NCI-H524 treated with DMSO at 0.1 percent for 48 hours (cell line): ENCODE data around the gene ZSWIM3.
A peak's percentile ranks its signal among the peaks of the same experiment; 100 is the strongest.

Source experiments
- DNase-seq: peaks from one replicate; lab custom pipeline; 2025; lab: John Stamatoyannopoulos, UW

ZSWIM3 gene

GRCh38 chr20:45909817-45910669 is 52.6 kb downstream of the ZSWIM3 start:
- no peak for DNase-seq

- no peak for DNase-seq
Observed at GRCh38 chr20:45910670-45911485, 53.5 kb downstream of the ZSWIM3 start.

- DNase-seq = no peak
Observed at GRCh38 chr20:45911486-45912343, 54.3 kb downstream of the ZSWIM3 start, which contains the start of gene PLTP. PLTP (minus strand) TSS chr20:45912155; CDS start chr20:45911452, 703 bp downstream.

DNA sequence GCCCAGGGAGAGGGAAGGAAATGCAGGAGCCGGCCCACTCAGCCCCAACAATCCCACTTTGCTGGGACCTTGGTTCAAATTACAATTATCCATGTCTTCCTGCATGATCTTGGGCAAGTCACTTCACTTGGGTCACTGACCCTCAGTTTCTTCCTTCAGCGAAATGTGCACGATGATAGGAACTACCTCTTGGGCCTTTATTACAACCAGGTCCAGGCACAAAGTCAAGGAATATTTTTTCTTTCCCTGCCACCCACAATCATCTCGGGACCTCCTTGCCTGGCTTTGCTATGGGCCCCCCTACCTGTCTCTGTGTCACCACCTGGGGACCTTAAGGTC is 54.9 kb downstream of the ZSWIM3 start:
- DNase-seq = no peak

- DNase-seq = no peak
Observed at GRCh38 chr20:45913116-45913515, 55.7 kb downstream of the ZSWIM3 start.

DNA sequence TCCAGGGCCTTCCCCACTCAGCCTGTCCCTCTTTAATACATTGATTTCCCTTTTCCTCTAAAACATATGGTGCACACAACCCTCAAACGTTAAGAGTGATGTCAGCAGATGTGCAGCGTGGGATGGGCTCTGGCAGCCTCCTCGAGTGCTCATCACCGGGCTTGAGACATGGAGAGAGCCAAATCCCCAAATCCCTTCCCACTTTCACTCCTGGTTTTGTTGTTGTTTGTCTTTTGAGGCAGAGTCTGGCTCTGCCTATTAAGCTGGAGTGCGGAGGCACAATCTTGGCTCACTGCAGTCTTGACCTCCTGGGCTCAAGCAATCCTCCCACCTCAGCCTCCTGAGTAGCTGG is 60.4 kb downstream of the ZSWIM3 start:
- peak; percentile 85 for DNase-seq

DNA sequence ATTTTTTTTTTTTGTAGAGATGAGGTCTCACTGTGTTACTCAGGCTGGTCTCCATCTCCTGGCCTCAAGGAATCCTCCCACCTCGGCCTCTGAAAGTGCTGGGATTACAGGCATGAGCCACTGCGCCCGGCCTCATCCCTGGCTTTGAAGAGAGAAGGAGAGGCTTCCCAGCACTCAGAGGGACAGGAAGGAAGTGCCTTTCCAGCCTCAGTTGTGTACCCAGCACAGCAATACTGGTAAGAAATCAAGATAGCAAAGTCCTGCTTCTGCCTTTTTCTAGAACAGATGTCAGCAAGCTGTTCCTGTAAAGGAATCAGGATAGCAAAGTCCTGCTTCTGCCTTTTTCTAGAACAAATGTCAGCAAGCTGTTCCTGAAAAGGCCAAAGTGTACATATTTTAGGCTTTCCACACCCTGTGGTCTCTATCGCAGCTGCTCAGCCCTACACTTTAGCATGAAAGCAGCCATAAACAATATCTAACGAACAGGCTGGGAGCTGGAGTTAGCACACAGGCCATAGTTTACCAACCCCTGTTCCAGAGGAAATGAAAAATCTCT is 60.8 kb downstream of the ZSWIM3 start:
- DNase-seq = no peak

DNA sequence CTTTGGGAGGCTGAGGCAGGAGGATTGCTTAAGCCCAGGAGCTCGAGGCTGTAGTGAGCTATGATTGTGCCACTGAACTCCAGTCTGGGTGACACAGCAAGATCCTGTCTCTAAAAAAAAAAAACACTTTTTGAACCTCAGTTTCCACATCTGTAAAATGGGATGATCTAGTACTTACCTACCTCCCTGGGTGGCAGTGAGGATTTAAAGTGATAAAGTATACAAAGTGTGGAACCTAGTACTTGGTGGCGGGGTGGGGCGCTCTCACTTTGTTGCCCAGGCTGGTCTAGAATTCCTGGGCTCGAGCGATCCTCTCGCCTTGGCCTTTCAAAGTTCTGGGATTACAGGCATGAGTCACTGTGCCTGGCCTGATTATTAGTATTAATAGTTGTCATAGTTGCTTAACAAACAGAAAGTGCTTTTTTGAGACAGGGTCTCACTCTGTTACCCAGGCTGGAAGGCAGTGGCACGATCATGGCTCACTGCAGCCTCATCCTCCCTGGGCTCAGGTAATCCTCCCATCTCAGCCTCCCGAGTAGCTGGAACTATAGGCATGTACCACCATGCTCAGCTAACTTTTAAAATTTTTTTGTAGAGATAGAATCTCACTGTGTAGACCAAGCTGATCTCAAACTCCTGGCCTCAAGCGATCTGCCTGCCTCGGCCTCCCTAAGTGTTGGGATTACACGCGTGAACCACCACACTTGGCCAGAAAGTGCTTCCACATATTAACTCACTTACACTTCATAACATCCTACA is 61.5 kb downstream of the ZSWIM3 start:
- DNase-seq = no peak

- DNase-seq = no peak
Observed at GRCh38 chr20:45919542-45920399, 62.4 kb downstream of the ZSWIM3 start.

- DNase-seq = no peak
Observed at GRCh38 chr20:45920462-45921336, 63.3 kb downstream of the ZSWIM3 start.

DNA sequence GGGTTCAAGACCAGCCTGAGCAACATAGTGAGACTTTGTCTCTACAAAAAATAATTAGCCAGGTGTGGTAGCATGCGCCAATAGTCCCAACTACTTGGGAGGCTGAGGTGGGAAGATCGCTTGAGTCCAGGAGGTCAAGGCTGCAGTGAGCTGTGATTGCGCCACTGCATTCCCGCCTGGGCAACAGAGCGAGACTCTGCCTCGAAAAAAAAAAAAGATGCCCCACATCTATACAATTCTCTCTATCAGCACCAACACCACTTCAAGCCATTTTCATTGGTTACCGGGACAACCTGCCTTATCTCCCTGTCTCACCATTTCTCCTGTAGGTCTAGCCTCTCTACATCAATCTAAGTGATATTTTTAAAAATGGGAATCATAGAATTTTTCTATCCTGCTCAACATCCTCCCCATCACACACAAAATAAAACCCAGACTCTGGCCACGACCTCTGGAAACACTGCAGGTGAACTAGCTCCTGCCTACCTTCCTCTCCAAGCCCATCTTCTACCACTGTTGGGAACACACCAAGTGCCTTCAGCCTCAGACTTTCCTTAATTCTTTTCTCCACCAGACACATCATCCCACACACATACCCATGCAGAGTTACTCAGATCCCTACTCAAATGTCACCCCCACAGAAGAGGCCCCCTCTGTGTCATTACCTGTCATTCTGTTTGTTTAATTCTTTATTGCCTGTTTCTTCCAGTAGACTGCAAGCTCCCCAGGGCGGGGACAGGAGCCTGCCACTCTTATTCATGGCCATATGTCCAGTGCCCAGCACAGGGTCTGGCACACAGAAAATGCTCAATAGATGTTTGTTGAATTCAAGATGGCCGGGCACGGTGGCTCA is 64.1 kb downstream of the ZSWIM3 start:
- DNase-seq = no peak

DNA sequence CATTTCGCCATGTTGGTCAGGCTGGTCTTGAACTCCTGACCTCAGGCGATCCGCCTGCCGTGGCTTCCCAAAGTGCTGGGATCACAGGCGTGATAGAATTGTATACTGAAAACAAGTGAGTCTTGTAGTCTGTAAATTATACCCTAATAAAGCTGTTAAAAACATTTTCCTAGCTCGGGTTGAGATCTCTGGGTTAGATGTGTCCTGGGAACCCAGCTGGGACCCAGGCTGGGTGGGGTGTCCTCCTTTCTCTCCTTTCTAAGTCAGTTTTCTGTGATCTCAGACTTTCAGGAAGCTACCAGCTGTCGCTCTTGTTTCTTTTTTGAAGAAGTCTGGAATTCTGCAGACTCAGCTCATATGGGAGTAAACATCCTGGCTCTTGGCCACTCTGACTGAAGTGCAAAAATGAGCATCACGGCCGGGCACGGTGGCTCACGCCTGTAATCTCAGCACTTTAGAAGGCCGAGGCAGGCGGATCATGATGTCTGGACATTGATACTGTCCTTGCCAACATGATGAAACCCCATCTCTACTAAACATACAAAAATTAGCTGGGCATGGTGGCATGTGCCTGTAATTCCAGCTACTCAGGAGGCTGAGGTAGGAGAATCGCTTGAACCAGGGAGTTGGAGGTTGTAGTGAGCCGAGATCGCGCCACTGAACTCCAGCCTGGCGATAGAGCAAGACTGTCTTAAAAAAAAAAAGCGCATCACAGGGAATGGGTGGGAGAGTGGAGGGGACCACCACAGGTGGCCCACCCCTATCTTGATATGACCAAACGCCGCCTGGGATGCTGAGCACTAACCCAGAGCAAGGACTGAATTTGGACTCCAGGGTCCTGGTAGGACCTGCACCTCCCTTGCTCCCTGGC is 67.2 kb downstream of the ZSWIM3 start:
- DNase-seq = no peak

DNA sequence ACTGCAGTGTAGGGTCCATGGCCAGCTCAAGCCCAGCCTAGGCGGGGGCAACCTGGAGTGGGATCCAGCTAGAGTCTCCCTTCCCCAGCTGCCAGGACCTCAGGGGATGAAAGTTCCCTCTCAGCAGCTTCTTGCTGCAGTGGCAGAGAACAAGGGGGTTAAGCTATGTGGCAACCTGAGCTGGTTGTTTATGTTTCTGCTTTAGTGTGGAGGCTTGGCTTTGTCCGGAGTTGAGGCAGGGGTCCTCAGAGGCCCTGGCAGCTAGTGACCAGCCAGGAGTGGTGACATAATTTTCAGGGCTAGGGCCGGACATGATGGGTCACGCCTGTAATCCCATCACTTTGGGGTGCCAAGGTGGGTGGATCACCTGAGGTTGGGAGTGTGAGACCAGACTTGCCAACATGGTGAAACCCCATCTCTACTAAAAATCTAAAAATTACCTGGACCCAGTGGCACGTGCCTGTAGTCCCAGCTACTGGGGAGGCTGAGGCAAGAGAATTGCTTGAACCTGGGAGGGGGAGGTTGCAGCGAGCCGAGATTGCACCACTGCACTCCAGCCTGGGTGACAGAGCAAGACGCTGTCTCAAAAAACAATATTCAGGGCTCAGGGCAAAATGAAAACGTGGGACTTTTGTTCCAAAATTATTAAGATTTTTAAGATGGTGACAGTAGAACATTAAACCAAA is 68.5 kb downstream of the ZSWIM3 start:
- DNase-seq = no peak

DNA sequence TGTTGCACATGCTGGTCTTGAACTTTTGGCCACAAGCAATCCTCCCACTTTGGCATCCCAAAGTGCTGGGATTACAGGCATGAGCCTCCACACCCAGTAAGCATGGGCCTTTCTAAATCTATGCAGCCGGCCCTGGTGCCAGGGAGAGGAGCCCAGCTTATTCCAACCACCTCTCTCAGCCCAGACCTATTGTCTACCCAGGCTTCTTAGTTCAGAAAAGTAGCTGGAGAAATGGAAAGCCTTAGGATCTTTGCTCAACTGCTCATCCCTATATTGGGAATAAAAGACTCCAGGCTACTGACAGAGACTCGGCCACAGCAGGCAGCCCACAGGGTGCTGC is 69.3 kb downstream of the ZSWIM3 start:
- DNase-seq = no peak

GRCh38 chr20:45927071-45927878 is 69.9 kb downstream of the ZSWIM3 start:
- no peak for DNase-seq
